Naive B cell (primary cell): ENCODE measurements around the gene SIMC1. TPM values are rescaled to one million over a fixed set of nuclear protein-coding genes. Genes with fewer than 3 reads are reported as not detected.

ENCODE experiments used
- ATAC-seq, 2 donors: fragments of 150-1000 bp; cut with Tn5 transposase; 2 replicates each; pipeline ENCODE4 v1.10.0; 2021; ENCODE audit warnings: low read depth in 2 of 2, mild to moderate bottlenecking in 2 of 2, moderate library complexity in 2 of 2
- DNase-seq: peaks from one replicate; pipeline ENCODE4 v3.0.0; 2022
- H3K27ac Mint-ChIP-seq, 6 donors: one replicate each; pipeline ENCODE4 v1.8.0; 2020 to 2022; ENCODE audit warnings: mild to moderate bottlenecking in 6 of 6, mixed read lengths in 6 of 6, moderate library complexity in 5 of 6, inconsistent platforms in 2 of 6
- H3K27me3 Mint-ChIP-seq, 3 donors: one replicate each; pipeline ENCODE4 v1.8.0; 2021 to 2022; ENCODE audit warnings: mixed read lengths in 3 of 3, mild to moderate bottlenecking in 1 of 3
- H3K36me3 Mint-ChIP-seq, 2 donors: one replicate each; pipeline ENCODE4 v1.8.0; 2020 to 2022; ENCODE audit warnings: mixed read lengths in 2 of 2, inconsistent platforms in 1 of 2, mild to moderate bottlenecking in 1 of 2
- H3K4me1 Mint-ChIP-seq, 3 donors: one replicate each; pipeline ENCODE4 v1.8.0; 2020 to 2022; ENCODE audit warnings: mixed read lengths in 3 of 3, inconsistent platforms in 1 of 3, mild to moderate bottlenecking in 1 of 3, moderate library complexity in 1 of 3
- H3K4me3 Mint-ChIP-seq, 8 donors: one replicate each; pipeline ENCODE4 v1.8.0; 2020 to 2022; ENCODE audit warnings: mild to moderate bottlenecking in 8 of 8, mixed read lengths in 8 of 8, moderate library complexity in 8 of 8, inconsistent platforms in 2 of 8
- H3K9me3 Mint-ChIP-seq, 7 donors: one replicate each; pipeline ENCODE4 v1.8.0; 2020 to 2022; ENCODE audit warnings: mixed read lengths in 7 of 7, mild to moderate bottlenecking in 5 of 7, inconsistent platforms in 2 of 7, moderate library complexity in 1 of 7
- polyA plus RNA-seq, 6 donors: library from polyadenylated mRNA; unstranded; fragments of 300-500 nt; fragmentation: Illumina TruSeq; gene quantifications; one replicate each; pipeline ENCODE4 v1.2.3, GENCODE V29; 2021; ENCODE audit warnings: low read depth in 6 of 6

Gene SIMC1
- polyA plus RNA-seq, 6 donors from 2014 or later: 0.43 to 28.1 (median 13.6) TPM

GRCh38 chr5:176365351-176366231 lies 127.4 kb downstream of the SIMC1 start, which contains the start of gene ARL10:
ARL10 (plus strand) TSS chr5:176365487; CDS start chr5:176365564, 77 bp downstream.
- Mint-ChIP-seq H3K4me1 (peaks cover 25 to 40% (median 34%) of the 10 kb centered on the region in 3 donors), H3K9me3 (no peaks in the 10 kb centered on the region), H3K36me3 (peaks cover 0 to 8% of the 10 kb centered on the region in 2 donors), H3K27me3 (no peaks in the 10 kb centered on the region), H3K27ac (peak within 1 kb of the TSS in 3 of 6 donors; percentile 32 to 92 (median 79)), H3K4me3 (peak within 1 kb of the TSS; percentile 78 to 96 (median 86))
- DNase-seq: peak; percentile 66
- ATAC-seq: peak; percentile 29 to 33

GRCh38 chr5:176366232-176366894 lies 128.1 kb downstream of the SIMC1 start:
- H3K9me3 Mint-ChIP-seq: no peaks in the 10 kb centered on the region
- peaks cover 21 to 34% (median 29%) of the 10 kb centered on the region in 3 donors for H3K4me1 Mint-ChIP-seq
- no peak for DNase-seq
- H3K27ac Mint-ChIP-seq: peak overlapping the region in 3 of 6 donors; percentile 20 to 76 (median 39)
- H3K4me3 Mint-ChIP-seq: peak overlapping the region; percentile 69 to 96 (median 79)
- peaks cover 0 to 8% of the 10 kb centered on the region in 2 donors for H3K36me3 Mint-ChIP-seq
- H3K27me3 Mint-ChIP-seq: no peaks in the 10 kb centered on the region
- no peak for ATAC-seq

DNA sequence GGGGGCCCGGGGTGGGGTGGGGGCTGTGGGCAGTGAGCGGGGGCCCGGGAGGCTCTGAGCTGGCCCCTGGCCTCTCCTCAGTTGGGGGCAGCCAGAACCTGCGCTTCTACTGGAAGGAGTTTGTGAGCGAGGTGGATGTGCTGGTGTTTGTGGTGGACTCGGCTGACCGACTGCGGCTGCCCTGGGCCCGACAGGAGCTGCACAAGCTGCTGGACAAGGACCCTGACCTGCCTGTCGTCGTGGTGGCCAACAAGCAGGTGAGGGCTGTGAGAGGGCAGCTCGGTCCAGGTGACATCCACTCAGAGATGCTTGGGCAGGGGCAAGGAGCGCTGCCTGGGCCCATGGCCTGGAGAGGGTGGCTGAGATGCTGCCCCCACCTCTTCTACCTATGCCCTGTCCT lies 130.5 kb downstream of the SIMC1 start:
- H3K9me3 Mint-ChIP-seq: no peaks in the 10 kb centered on the region
- no peak for ATAC-seq

GRCh38 chr5:176369934-176370711 lies 131.9 kb downstream of the SIMC1 start:
- peaks cover 0 to 8% of the 10 kb centered on the region in 2 donors for H3K36me3 Mint-ChIP-seq
- no peak for DNase-seq
- H3K4me1 Mint-ChIP-seq: peaks cover 18 to 26% (median 20%) of the 10 kb centered on the region in 3 donors
- peak overlapping the region in 1 of 8 donors; percentile 22 for H3K4me3 Mint-ChIP-seq
- ATAC-seq: no peak
- H3K9me3 Mint-ChIP-seq: no peaks in the 10 kb centered on the region
- no peaks in the 10 kb centered on the region for H3K27me3 Mint-ChIP-seq
- H3K27ac Mint-ChIP-seq: peak overlapping the region in 2 of 6 donors; percentile 14 to 24

More for the DNA sequence above, 130.5 kb downstream of the SIMC1 start:
- no peaks in the 10 kb centered on the region for H3K27me3 Mint-ChIP-seq
- no peak overlapping the region for H3K27ac Mint-ChIP-seq
- peaks cover 0 to 8% of the 10 kb centered on the region in 2 donors for H3K36me3 Mint-ChIP-seq
- DNase-seq: no peak
- peak overlapping the region in 1 of 8 donors; percentile 59 for H3K4me3 Mint-ChIP-seq
- peaks cover 18 to 32% (median 29%) of the 10 kb centered on the region in 3 donors for H3K4me1 Mint-ChIP-seq

DNA sequence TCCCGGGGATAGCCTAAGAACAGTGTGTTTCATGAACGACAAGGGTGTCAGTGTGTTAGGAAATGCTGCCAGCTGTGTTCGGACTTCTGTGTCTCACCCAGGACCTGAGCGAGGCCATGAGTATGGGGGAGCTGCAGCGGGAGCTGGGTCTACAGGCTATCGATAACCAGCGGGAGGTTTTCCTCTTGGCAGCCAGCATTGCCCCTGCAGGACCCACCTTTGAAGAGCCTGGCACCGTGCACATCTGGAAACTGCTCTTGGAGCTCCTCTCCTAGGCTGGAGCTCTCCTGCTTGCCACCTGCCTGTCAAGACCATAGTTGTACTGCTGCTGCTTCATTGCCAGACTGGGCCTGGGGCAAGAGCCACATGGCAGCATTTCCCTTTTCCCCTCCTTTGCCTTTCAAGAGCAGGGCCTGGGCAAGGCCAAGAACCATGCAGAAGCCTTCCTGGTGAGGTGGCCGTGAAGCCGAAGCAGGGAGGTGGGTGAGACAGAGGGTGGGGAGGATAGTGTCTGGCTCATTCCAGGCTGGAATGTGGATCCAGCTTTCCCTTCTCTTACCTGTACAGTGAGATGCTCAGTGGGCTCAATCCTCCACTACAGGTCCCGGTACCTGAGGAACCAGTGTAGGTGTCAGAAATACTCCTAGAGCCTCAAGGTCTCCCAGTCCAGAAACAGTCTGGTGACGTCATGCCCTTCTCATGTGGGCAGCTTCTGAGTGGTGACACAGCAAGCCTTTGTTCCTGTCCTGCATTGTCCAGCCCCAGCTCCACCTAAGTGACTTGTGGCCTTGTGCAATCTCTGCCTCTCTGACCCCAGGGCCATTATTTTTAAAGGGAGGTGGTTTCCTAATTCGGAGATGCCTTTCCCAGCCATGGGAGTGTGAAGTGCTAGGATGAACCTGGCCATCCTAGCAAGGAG lies 133.7 kb downstream of the SIMC1 start:
- Mint-ChIP-seq H3K9me3 (no peaks in the 10 kb centered on the region), H3K27me3 (no peaks in the 10 kb centered on the region), H3K4me3 (peak overlapping the region in 1 of 8 donors; percentile 38), H3K27ac (peak overlapping the region in 2 of 6 donors; percentile 57 to 81), H3K36me3 (peaks cover 0 to 8% of the 10 kb centered on the region in 2 donors), H3K4me1 (peaks cover 15 to 20% (median 16%) of the 10 kb centered on the region in 3 donors)
- DNase-seq (no peak), ATAC-seq (no peak)

- Mint-ChIP-seq H3K36me3 (no peaks in the 10 kb centered on the region), H3K4me3 (peak overlapping the region in 4 of 8 donors; percentile 1 to 38 (median 6)), H3K4me1 (peaks cover 5 to 11% (median 8%) of the 10 kb centered on the region in 3 donors), H3K27ac (peak overlapping the region in 5 of 6 donors; percentile 21 to 85 (median 77)), H3K27me3 (no peaks in the 10 kb centered on the region), H3K9me3 (no peaks in the 10 kb centered on the region)
- ATAC-seq (peak; percentile 98 to 99), DNase-seq (peak; percentile 39)
Measured at GRCh38 chr5:176373100-176373818, 135.0 kb downstream of the SIMC1 start.

- peak overlapping the region in 2 of 6 donors; percentile 5 to 51 for H3K27ac Mint-ChIP-seq
- DNase-seq (peak; percentile 14), ATAC-seq (peak; percentile 68 to 84)
- no peaks in the 10 kb centered on the region for H3K27me3 Mint-ChIP-seq
- H3K36me3 Mint-ChIP-seq: peaks cover 6 to 7% of the 10 kb centered on the region in 2 donors
- H3K4me1 Mint-ChIP-seq: peaks cover 6 to 14% (median 9%) of the 10 kb centered on the region in 3 donors
- no peaks in the 10 kb centered on the region for H3K9me3 Mint-ChIP-seq
- peak overlapping the region in 1 of 8 donors; percentile 0 for H3K4me3 Mint-ChIP-seq
Measured at GRCh38 chr5:176379881-176380280, 141.7 kb downstream of the SIMC1 start.

GRCh38 chr5:176381423-176381822 lies 143.2 kb downstream of the SIMC1 start:
- ATAC-seq: no peak
- Mint-ChIP-seq H3K4me1 (peaks cover 13 to 23% (median 17%) of the 10 kb centered on the region in 3 donors), H3K27me3 (no peaks in the 10 kb centered on the region), H3K4me3 (no peak overlapping the region), H3K36me3 (peaks cover 6 to 7% of the 10 kb centered on the region in 2 donors), H3K9me3 (no peaks in the 10 kb centered on the region), H3K27ac (no peak overlapping the region)
- no peak for DNase-seq

GRCh38 chr5:176381979-176382378 lies 143.8 kb downstream of the SIMC1 start:
- DNase-seq (no peak), ATAC-seq (no peak)
- Mint-ChIP-seq H3K9me3 (no peaks in the 10 kb centered on the region), H3K4me1 (peaks cover 17 to 29% (median 22%) of the 10 kb centered on the region in 3 donors), H3K4me3 (no peak overlapping the region), H3K27me3 (no peaks in the 10 kb centered on the region), H3K36me3 (peaks cover 6 to 7% of the 10 kb centered on the region in 2 donors), H3K27ac (no peak overlapping the region)

DNA sequence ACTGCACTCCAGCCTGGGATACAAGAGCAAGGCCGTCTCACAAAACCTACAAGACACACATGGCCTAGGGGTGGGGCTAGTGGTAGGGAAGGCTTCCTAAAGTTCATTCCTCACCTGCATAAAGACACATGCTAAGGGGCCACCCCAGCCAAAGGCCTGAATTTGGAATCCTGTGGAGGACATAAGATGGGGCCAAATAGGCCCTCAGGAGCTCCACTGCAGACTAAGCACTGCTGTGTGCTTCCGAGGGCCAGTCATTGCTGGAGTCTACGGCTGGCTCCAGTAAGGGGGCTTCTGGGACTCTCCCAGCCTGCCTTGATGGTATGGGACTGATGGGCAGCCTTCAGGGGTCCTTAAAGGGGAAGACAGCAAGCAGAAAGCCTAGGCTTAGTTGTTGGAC lies 144.5 kb downstream of the SIMC1 start:
- no peak for DNase-seq
- Mint-ChIP-seq H3K4me3 (peak overlapping the region in 1 of 8 donors; percentile 33), H3K27me3 (no peaks in the 10 kb centered on the region), H3K27ac (no peak overlapping the region), H3K4me1 (peaks cover 23 to 36% (median 30%) of the 10 kb centered on the region in 3 donors), H3K9me3 (no peaks in the 10 kb centered on the region), H3K36me3 (peaks cover 6 to 7% of the 10 kb centered on the region in 2 donors)
- ATAC-seq: no peak

DNA sequence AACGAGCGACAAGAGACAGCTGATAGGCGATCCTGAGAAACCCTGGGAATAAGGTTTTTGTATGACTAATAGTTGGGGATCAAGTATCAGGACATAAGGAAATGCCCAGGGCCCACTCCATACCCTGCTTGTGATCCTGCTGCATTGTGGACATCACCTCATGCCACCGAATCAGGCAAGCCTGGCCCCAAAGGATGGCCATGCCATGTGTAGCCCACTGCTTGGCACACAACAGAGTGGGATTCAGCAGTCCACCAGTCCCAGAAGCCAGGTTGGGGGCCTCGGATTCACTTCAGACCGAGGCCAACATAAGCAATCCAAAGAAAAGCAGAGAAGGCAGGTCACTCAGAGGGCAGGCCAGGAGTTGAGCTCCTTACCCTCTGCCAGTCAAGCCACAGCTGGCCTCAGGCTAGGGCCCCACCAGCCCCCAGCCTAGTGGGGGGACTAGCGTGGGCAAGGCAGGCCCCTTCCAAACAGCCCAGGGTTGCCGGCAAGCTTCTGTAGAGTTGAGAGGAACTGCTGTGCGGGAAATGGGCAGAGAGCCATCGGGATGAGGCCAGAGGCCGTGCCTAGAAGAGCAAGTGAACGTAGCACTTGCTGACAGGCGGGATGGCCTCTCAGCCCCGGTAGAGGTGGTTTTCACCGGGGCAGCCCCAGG lies 145.2 kb downstream of the SIMC1 start:
- Mint-ChIP-seq H3K36me3 (peaks cover 6 to 7% of the 10 kb centered on the region in 2 donors), H3K27me3 (no peaks in the 10 kb centered on the region)
- ATAC-seq: no peak

More for the DNA sequence above, 145.2 kb downstream of the SIMC1 start:
- Mint-ChIP-seq H3K4me1 (peaks cover 26 to 40% (median 36%) of the 10 kb centered on the region in 3 donors), H3K4me3 (peak overlapping the region in 1 of 8 donors; percentile 29), H3K9me3 (no peaks in the 10 kb centered on the region), H3K27ac (no peak overlapping the region)
- no peak for DNase-seq
